ENCODE measurements around the gene PPP1R37. TPM values are rescaled to one million over a fixed set of nuclear protein-coding genes. Genes with fewer than 3 reads are reported as not detected.
A peak's percentile ranks its signal among the peaks of the same experiment; 100 is the strongest.

PPP1R37 gene
- total RNA-seq, 1 donor from 2014 or later = 18.2 TPM

DNA sequence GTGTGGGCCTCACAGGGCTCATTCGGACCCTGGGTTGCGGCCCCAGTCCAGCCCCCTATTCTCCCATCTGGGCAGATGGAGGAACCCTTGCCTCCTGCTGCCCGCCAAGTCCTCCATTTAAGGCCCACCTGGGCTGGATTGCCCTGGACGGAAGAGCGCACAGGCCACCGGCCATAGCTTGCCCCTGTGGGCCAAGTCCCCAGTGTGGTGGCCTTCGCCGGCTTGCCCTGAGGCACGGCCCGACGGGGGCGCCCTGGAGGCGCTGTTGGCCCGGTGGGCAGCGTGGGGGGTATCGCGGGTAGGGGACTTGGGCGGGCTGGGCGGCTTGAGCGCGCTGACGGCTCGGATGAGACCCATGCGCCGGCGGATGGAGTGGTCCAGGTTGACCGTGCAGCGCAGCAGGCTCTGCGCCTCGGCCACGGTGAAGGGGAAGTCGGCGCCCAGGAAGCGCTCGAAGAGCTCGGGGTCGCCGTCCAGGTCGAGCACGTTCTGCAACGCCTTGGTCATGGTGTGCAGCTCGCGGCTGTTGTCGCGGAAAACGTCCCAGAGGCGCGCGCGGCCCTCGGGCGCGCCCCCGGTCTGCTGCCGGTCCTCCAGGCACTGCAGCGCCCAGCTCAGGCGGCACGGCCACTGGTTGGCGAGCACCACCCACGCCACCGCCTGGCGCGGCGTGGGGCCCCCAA is 59.0 kb downstream of the PPP1R37 start:
- no peak for DNase-seq (ENCODE audit: low read depth in 2 of 2)

DNA sequence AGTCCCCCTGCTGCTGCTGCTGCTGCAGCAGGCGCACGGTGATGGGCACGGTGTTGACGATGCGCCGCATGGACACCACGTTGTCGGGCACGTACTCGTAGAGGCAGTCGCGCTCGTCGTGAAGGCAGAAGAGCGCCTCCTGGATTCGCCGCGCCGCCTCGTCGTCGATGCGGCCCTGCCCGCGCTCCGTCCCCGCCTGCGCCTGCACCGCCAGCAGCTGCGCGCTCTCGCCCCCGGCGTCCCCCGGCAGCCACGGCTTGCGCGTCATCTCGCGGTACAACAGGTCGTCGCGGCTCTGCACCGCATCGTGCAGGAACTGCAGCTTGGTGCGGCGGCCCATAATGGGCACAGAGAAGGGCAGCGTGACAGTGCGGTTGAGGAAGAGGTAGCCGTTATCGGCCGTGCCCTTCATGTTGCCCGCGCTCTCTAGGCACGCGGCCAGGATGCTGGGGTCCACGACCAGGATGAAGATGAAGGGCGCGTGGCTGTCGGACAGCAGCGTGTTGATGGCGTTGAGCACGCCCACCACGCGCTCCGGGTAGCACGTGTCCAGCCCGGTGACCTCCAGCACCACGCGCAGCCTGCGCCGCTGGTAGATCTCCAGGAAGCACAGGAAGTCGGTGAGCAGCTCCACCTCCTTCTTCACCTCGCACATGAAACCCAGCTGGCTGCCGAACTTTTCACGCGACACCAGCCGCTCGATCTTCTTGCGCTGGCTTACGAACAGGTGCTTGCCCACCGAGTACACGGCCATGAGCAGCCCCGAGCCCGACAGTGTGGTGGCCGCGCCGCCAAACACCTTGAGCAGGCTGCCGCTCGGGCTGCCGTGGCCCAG is 59.7 kb downstream of the PPP1R37 start:
- peak in 1 of 2 donors; percentile 60 for DNase-seq (ENCODE audit: low read depth in 2 of 2)

DNA sequence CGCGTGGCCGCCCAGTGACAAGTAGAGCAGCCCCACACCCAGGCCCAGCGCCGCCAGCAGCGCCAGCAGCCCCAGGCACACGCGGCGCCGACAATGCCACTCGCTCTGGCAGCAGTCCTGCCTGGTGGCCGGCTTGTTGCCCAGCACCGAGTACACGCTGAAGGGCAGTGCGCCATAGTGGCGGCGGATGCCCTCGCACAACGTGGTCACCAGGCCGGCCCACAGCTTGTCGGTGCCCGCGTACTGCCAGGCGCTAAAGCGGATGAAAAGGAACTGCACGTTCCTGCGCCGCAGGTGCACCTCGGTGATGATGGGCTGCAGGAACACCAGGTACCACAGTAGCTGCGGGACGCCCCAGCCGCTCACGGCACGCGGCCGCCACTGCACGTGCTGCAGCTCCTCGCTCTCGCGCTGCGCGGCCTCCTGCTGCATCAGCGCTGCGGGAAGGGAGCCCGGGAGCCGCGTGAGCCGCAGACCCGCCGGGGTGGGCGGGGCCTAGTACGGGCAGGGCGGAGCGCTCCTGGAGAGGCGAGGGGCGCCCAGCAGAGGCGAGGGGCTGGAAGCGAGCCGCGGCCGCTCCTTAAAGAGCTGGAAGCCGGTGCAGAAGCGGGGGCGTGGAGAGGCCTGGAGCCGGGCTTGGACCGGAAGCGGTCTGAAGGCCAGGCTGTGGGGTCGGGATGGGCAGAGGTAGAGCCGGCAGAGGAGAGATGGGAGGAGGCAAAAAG is 60.5 kb downstream of the PPP1R37 start:
- DNase-seq (ENCODE audit: low read depth in 2 of 2) = peak in 1 of 2 donors; percentile 45

DNA sequence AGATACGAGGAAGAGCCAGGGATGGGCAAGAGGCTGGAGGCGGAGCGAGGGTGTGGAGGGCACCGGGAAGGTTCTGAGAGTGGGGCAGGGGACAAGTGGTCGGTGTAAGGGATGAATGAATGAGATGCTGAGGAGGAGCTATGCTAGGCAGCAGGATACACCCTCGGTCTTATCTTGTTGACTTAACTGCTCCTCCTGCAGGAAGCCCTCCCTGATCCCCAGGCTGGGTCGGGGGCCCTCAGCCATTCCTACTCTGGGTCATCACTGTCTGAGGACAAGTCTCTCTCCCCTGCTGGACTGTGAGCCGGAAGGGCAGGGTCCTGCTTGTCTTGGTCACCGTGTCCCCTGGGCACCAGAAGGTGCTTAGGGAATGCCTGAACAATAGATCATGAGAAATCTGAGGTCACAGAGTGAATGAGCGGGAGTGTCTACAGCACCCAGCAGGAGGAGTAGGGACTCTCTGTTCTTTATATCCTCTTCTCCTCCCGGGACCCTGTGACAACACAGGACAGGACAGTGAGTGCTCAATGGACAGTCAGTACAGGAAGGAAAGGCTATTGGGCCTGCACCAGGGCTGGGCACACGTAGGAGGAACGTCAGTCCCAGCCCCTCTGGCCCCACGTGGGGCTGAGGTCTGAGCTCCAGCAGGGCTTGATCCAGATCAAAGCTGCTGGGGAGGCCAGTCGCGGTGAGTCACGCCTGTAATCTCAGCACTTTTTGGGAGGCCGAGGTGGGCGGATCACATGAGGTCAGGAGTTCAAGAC is 61.3 kb downstream of the PPP1R37 start:
- peak; percentile 68 to 78 for DNase-seq (ENCODE audit: low read depth in 2 of 2)

DNA sequence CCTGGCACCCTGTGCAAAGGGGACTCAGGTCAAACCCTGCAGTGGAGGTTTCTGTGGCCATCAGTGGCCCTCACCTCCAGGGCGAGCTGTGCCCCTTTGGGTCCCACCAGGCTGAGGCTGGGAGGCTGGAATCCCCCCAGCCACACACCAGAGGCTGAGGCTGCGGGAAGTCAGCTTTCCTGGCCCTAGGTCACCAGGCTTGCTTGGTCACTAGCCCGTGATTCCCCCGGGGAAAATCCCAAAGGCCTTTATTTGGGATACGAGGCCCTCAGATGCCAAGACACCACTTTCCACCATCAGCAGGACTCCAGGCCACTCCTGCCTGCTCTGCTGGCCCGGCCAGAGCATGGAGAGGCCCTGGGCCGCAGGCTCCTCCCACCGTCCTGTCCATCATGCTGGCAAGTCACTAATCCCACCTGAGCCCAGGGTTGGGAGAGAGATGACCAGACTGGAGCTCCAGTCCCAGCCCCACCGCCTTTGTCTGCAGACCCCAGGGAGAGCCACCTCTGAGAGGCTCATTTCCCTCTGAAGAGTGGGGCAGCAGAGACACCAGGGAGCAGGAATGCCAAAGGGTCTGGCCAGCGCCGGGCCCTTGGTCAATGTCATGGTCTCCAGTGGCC is 63.1 kb downstream of the PPP1R37 start:
- DNase-seq (ENCODE audit: low read depth in 2 of 2) = no peak

DNA sequence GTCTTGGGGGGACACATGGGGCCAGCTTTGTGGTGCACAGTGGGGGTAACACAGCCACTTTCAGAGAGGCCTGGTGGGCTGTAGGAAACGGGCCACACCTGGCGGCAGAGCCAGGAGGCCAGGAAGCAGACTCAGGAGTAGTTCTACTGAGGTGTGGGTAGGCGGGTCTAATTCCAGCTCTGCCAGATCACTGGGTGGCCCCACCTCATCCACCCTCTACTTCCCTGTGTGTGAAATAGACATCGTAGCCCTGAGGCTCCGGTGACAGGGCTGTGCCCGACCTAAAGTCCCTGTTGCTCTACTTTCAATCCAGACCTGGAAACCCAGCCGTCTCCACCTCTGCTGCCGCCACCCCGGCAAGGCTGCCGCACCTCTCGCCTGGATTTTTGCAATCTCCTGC is 63.8 kb downstream of the PPP1R37 start:
- DNase-seq (ENCODE audit: low read depth in 2 of 2) = no peak

DNA sequence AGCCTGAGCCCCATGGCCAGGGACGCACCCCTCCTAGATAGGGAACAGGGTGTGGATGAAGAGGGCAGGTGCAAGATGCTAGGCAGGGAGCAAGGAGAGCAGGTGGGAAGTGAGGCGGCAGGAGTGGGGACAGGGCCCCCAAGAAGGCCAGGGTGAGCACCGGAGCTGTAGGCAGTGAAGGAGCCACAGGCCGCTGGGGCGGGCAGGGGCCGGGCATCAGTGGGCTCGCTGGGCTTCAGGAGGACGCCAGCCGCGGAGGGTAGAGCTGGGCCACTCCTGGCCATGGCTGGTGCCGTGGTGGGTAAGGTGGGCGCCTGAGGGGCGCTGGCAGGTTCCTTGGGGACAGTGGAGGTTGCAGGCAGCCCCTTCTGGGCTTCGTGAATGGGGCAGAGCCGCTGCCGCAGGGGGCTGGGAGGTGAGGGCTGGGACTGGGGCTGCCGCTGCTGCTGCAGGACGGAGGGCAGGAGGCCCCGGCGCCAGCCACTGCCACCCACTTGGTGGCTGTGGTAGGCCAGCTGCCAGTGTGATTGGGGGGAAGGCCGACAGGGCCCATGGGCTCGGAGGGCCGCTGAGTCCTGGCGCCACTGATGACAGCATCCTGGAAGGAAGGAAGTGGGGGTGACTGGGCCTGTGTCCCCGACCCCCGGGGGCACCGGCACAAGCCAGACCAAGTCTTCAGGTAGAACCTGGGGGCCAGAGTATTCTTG is 65.7 kb downstream of the PPP1R37 start:
- DNase-seq (ENCODE audit: low read depth in 2 of 2) = no peak

DNA sequence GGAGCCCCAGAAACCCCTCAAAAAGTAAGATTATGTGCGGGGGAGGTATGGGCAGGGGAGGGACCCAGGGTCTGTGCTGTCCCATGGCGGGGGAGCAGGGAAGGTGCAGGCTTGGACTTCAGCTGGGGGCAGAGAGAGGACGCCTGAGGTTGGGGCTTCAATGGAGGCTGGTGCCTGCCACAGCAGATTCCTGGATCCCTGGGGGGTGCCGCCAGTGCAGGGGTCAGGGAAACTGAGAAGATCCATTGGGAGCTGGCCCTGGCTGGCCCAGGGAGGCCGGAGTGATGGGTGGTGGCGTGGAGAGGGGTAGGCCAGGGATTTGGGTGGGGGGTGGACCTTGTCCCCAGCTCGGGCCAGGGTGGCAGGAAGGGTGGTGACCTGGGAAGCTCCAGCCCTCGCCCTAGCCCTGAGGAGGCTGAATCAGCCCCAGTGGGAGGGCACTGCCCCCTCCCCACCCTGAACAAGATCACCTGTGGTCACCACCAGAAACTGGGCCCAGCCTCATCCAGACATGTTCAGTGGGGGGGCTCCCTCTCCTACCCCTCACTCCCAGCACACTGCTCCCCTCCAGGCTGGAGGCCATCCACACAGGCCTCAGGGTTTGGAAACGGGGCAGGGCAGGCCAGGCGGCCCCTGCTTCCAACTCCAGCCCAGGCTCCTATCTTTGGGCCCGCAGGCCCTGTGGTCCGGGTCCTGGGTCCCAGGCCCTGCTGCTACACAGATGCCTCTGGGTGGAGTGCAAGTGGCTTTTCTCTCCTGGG is 66.4 kb downstream of the PPP1R37 start:
- DNase-seq (ENCODE audit: low read depth in 2 of 2) = no peak

DNA sequence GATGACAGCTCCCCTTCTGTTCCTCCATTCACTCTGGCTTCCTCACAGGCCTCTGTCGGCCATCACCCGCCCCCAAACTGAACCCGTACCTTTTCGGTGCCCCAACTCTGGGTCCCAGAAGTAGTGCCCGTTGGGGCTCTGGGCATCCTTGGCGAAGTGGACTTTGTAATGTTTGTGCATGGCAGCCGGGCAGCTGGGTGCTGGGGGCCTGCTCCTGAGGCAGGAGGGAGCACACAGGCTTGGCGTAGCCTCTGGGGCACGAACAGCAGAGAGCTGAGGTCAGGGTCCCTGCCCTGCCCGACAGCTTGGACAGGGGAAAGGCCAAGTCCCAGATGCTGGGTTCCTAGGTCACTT is 67.0 kb downstream of the PPP1R37 start:
- DNase-seq (ENCODE audit: low read depth in 2 of 2) = no peak

DNA sequence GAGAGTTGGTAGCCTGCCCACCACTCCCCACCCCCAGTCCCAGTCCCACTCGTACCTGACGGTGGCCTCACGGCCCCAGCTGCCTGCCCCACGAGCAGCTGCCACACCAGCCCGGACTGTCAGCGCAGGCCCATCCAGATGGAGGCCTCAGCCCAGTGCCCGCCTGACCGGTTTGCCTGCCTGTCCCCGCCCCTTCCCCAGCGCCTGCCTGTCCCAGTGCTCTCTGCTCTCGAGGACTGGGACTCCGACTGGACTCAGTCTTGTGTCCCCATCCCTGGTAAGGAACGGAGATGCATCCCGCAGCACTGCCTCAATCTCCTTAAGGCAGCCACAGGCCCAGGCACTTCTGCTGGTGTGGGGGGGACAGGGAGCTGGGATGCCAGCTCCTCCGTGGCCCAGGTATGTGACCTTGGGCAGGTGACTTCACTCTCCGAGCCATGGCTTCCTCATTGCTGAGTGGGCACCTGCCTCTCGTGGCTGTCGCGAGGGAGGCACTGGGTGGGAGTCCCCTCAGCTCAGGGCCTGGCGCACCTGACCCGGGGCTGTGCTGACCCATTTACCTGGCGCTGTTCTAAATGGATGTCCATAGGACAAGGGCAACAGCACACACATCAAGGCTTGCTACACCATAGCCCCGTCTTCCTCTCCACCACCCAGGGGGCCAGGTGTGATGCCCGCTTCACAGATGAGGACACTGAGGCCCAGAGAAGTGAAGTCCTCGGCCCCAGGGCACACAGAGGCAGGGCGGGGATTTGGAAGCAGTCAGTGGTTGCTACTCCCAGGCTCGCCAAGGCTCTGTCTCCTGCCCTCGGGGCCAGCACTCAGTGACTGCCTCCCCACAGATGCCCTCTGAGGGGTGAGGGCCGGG is 68.1 kb downstream of the PPP1R37 start, which contains the start of gene NKPD1:
Gene NKPD1, minus strand, starts transcription at position 113 of the 868 bp plus-strand sequence. CDS start 832 bp downstream, outside the sequence.
- DNase-seq (ENCODE audit: low read depth in 2 of 2) = no peak

DNA sequence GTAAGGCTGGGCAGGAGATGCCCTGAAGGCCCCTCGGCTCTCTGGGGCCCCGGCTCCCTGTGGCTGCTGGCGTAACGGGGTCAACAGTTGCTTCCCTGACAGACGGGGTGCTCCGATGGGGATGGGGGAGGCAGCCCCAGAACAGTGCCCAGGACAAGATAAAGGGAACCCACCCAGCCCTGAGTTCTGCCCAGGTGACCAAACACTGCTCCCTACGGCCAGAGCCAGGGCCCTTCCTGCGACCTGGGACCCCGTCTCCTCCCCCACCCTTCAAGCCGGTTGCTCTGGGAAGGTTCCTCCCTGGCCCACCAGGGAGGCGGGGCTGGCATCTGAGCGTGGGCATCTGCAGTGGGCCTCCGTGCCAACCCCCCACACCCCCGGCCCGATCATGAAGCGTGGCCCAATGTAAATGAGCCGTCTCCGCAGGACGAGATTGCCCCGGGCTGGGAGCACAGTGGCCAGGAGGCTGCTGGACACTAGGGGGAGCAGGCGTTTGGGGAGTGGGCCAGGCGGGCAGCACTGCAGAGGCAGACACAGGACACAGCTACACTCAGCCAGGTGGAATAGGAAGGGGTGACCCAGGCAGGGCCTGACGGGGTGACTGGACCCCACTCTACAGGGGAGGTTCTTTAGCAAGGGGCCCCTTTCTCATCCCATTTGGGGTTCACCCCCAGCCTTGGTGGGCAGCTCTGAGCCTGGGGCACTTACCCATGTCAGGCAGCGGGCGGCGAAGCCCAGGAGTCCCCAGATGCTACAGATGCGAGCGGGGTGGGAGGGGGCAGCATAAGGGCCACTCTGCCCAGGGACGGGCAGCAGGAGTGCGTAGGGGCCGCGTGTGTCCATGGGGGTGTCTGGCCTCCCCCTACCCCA is 69.0 kb downstream of the PPP1R37 start:
- DNase-seq (ENCODE audit: low read depth in 2 of 2) = peak in 1 of 2 donors; percentile 66

DNA sequence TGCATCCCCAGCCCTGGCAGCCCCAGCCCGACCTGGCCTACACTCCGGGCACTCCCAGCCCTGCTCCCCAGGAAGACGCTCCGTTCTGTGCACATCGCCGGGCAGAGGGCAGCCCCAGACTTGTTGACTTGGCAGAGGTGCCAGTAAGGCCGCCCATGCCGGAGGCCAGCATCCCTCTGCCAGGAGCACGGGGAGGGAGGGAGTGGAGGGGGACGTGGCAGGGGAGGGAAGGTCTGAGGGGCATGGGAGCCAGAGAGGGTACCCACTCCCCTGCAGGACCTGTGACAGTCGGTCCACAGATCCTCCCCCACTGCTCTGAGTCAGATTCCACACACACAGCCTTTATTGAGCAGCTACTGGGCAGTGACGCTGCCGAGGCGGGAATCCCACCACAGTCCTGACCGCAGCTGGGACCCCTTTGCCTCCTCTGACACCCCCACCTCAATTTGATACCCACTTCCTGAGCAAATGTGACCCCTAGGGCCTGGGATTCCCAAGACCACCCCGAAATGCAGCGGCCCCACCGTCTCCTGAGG is 69.7 kb downstream of the PPP1R37 start:
- no peak for DNase-seq (ENCODE audit: low read depth in 2 of 2)

DNA sequence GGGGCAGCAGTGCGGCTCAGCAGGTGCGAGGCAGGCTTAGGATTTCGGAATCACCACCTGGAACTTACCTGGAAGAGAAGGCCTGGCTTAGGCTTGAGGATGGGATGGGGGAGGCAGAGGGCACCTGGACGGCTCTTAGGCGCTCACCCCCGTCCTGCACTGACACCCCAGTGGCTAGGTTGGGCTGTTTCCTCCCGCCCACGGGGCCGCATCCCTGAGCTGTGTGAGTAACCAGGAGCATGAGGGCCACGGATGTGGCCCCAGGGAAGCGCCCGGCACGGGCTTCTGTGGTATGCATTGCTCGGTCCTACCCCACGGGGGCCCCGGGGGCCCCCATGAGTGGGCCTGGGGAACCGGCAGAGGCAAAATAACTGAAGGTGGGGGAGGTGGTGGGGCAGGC is 70.2 kb downstream of the PPP1R37 start:
- no peak for DNase-seq (ENCODE audit: low read depth in 2 of 2)

DNA sequence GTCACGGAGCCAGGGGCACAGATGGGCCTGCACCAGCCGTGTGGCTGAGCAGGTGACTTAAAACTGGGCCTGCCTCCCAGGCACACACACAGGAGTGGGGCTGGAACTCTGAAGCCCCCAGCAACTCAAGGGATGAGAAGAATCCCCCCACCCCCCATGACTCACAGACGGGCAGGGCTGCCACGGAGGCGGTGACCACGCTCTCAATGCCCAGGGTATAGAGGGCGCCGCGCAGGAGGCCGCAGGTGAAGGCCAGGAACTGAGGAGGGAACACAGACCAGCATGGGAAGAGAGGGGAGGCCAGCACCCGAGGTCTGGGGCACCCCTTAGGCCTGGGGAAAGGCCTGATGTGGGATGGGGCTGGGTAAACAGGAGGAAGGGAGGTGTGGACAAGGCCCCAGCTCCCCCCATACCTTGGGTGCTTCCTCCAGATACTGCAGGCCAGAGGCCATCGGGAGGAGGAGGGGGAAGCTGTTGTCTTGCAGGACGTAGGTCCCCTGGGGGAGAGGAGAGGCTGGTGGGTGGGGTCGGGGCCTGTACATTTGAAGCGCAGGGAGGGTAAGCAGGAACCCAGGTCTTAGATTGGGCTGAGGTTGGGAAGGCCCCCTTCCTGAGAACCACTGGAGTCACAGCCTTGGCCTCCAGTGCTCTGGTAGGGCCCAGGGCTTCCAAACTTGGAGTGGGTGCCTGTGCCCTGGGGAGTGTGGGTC is 70.9 kb downstream of the PPP1R37 start:
- DNase-seq (ENCODE audit: low read depth in 2 of 2) = no peak

DNA sequence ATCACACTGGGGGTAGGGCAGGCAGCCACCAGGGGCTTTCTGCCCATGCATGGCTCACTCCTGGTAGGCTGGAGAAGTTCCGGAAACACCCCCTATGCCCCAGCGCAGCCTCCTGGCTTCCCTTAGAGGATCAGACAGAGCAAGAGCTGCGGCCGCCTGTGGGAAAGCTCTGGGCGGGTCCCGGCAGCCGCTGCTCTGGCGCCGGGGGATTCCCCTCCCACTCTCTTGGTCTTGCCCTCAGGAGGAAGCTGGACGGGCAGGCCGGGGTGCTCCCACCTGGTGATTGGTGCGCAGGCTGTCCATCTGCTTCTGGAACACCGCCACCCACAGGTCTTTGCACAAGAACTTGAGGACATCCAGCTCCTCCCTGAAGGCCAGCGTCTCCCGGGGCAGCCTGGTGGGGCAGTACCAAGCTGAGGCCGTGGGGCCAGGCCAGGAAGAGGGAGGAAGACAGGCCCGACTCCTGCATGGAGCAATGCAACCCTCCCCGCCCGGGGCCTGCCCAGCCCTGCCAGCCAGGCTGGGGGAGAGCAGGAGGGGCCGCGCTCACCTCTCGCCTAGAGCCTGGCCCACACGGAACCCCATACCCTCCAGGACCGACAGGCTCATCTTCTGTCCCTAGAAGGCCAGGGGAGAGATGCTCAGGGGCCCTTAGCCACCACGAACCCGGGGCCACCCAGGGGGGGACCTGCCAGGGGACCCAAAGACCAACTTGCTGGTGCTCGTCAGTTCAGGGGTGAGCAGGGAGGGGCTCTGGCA is 71.8 kb downstream of the PPP1R37 start:
- DNase-seq (ENCODE audit: low read depth in 2 of 2) = peak in 1 of 2 donors; percentile 56

DNA sequence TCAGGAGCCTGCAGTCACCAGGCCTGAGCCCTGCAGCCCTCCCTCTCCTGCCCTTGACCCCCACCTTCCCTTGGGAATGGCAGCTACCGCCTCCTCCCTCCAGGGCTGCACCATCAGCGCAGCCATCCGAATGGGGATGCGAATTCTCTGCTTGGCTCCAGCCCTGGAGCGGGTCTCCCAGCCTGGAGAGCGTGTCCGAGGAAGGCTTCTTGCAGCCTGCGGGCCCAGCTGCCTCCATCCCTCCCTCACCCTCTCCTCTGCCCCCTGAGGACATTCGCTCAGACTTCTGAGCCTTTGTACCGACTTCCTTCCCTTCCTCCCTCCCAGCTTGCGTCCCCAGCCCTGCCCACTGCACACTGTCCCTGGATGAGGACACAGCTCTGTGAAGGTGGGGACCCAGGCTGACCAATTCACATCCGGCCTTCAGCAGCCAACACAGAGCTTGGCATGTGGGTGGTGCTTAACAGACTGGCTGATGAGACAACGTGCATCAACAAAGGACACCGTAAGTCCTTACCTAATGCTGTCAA is 73.8 kb downstream of the PPP1R37 start:
- DNase-seq (ENCODE audit: low read depth in 2 of 2) = peak in 1 of 2 donors; percentile 43

All from dermis microvascular lymphatic vessel endothelial cell (primary cell).